ENCODE measurements around the gene RALGDS.
A peak's percentile ranks its signal among the peaks of the same experiment; 100 is the strongest.
"Not testable (repeated sequence)": the region's sequence is repeated elsewhere in the genome, so short reads cannot be mapped to it uniquely, and the experiment has no call there.

RALGDS gene

DNA sequence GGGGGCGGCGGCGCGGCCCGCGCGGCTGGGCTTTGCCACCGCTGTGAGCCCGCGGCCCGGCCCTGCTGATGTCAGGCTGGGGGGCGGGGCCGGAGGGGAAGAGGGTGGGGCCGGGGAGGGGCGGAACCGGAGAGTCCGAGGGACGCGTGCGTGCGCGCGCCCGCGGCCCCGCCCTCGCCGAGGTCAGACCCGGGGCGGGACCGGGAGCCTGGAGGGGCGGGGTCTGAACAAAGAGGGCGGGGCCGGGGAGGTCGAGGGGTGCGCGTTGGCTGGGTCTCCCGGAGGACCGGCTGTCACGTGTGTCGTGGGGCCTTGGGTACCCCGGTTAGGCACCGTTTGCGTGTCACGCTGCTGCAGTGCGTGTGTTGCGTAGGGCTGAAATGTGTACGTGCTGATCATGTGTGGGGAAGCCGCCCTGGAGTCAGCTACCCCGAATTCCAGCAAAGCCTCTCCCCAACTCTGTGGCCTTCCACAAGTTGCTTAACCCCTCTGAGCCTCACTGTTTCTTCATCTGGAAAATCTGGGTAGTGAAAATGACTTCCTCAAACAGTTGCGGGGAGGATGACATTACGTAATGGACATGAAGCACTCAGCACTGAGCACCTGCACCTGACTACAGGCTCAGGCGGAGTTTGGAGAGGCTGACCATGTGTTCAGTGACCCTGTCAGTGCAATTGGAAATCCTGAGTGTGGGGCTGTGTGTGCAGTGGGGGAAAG is at the start of gene RALGDS:
TSS of gene RALGDS (minus strand) at position 43 of the 717 bp plus-strand sequence. CDS start 86 bp downstream, outside the sequence.
- H3K27me3 ChIP-seq (ENCODE audit: control insufficient read depth, insufficient read depth, low read length): no peaks in the 10 kb centered on the region
- H3K27ac ChIP-seq (ENCODE audit: low read depth, low read length): peak within 1 kb of the TSS; percentile 86
- H3K4me1 ChIP-seq (ENCODE audit: control insufficient read depth, insufficient read depth, low read length): peaks cover 28% of the 10 kb centered on the region
- peak within 1 kb of the TSS; percentile 80 for H3K4me3 ChIP-seq (ENCODE audit: low read length)
- H3K9ac ChIP-seq (ENCODE audit: low read length): peak within 1 kb of the TSS; percentile 61
- H3K36me3 ChIP-seq (ENCODE audit: control insufficient read depth, insufficient read depth, low read length): peaks cover 2% of the 10 kb centered on the region

DNA sequence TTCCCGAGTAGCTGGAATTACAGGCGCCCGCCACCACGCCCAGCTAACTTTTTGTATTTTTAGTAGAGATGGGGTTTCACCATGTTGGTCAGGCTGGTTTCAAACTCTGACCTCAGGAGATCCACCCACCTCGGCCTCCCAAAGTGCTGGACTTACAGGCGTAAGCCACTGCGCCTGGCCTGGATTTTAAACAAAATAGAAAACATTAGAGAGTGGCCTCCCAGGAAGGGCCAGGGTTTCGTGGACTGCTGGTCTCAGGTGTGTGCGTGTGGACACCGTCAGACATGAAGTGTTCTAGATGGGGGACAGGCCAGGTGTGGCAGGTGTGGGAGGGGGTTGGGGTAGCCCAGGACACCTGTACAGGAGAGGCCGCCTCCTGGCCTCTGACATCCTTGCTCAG is 49.7 kb upstream of the RALGDS start:
- Histone ChIP-seq H3K4me1 (ENCODE audit: control insufficient read depth, insufficient read depth, low read length) (no peaks in the 10 kb centered on the region), H3K4me3 (ENCODE audit: low read length) (no peak overlapping the region), H3K27ac (ENCODE audit: low read depth, low read length) (no peak overlapping the region), H3K27me3 (ENCODE audit: control insufficient read depth, insufficient read depth, low read length) (peaks cover 3% of the 10 kb centered on the region), H3K9ac (ENCODE audit: low read length) (no peak overlapping the region), H3K36me3 (ENCODE audit: control insufficient read depth, insufficient read depth, low read length) (no peaks in the 10 kb centered on the region)

DNA sequence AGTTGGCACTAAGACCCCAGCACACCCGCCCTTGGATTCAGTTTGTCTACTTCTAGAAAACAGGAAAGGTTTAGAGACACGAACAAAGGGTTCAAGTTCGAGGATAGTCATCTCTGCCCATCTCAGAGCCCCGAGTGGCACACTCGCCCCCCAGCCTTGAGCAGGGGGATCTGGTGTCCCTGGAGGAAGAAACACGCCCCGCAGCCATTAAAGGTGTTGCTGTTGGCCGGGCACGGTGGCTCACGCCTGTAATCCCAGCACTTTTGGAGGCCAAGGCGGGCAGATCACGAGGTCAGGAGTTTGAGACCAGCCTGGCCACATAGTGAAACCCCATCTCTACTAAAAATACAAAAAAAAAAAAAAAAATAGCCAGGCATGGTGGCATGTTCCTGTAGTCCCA is 48.6 kb upstream of the RALGDS start:
- not testable (repeated sequence) for H3K27me3 ChIP-seq (ENCODE audit: control insufficient read depth, insufficient read depth, low read length); H3K9ac ChIP-seq (ENCODE audit: low read length); H3K27ac ChIP-seq (ENCODE audit: low read depth, low read length); H3K4me1 ChIP-seq (ENCODE audit: control insufficient read depth, insufficient read depth, low read length); H3K4me3 ChIP-seq (ENCODE audit: low read length); H3K36me3 ChIP-seq (ENCODE audit: control insufficient read depth, insufficient read depth, low read length)

- Histone ChIP-seq H3K36me3 (ENCODE audit: control insufficient read depth, insufficient read depth, low read length) (no peaks in the 10 kb centered on the region), H3K4me3 (ENCODE audit: low read length) (no peak overlapping the region), H3K4me1 (ENCODE audit: control insufficient read depth, insufficient read depth, low read length) (no peaks in the 10 kb centered on the region), H3K9ac (ENCODE audit: low read length) (no peak overlapping the region), H3K27ac (ENCODE audit: low read depth, low read length) (no peak overlapping the region), H3K27me3 (ENCODE audit: control insufficient read depth, insufficient read depth, low read length) (peaks cover 3% of the 10 kb centered on the region)
Observed at GRCh38 chr9:133169102-133169501, 48.1 kb upstream of the RALGDS start.

- H3K27me3 ChIP-seq (ENCODE audit: control insufficient read depth, insufficient read depth, low read length): peaks cover 3% of the 10 kb centered on the region
- H3K36me3 ChIP-seq (ENCODE audit: control insufficient read depth, insufficient read depth, low read length): no peaks in the 10 kb centered on the region
- H3K4me3 ChIP-seq (ENCODE audit: low read length): no peak overlapping the region
- no peaks in the 10 kb centered on the region for H3K4me1 ChIP-seq (ENCODE audit: control insufficient read depth, insufficient read depth, low read length)
- H3K9ac ChIP-seq (ENCODE audit: low read length): no peak overlapping the region
- H3K27ac ChIP-seq (ENCODE audit: low read depth, low read length): no peak overlapping the region
Observed at GRCh38 chr9:133168432-133168831, 47.4 kb upstream of the RALGDS start.

DNA sequence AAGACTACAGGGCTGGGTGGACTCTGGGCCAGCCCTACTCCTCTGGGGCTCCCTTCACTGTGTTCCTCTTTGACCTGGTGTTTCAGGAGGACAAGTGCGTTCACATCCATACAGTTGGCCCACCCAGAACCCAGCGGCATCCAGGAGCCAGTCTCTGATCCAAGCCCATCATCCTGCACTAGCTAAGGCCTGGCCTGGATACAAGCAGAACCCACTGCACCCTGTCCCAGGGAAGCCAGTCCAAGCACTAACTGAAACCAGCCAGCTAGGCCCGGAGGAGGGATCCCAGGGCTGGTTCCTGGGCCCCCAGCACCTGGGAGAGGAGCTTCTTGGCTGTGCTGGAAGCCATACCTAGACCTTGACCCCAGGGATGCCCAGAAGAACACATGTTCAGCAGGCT is 46.7 kb upstream of the RALGDS start:
- Histone ChIP-seq H3K4me3 (ENCODE audit: low read length) (no peak overlapping the region), H3K4me1 (ENCODE audit: control insufficient read depth, insufficient read depth, low read length) (peaks cover 3% of the 10 kb centered on the region), H3K9ac (ENCODE audit: low read length) (no peak overlapping the region), H3K27ac (ENCODE audit: low read depth, low read length) (no peak overlapping the region), H3K36me3 (ENCODE audit: control insufficient read depth, insufficient read depth, low read length) (no peaks in the 10 kb centered on the region), H3K27me3 (ENCODE audit: control insufficient read depth, insufficient read depth, low read length) (peaks cover 3% of the 10 kb centered on the region)

DNA sequence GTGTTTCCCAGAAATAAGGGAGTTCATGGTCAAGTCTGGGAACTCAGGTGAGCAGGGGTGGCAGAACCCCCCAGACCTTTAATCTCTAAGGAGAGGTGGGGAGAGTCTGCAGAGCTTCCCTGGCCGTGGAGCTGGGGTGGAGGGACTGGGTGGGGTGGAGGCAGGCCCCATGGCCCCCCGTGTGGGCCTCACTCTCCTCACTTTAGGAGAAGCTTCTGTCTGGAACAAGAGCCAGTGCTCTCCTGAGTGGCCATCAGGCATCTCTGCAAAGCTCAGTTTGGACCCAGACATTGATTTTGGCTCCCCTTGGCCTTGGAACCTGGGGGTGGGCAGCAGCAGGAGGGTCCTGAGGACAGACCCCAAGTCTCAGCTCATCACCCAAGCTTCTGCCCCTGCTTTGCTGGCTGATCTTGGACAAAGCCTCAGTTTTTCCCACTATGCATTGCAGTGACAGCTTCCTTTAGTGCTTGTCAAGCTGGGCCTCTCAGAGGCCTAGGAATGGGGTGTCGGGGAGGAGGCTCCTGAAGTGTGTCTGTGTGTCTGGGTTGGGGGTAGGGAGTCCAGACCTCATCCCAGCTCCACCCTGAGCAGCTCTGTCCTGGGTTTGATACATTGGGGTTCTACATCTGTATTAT is 46.2 kb upstream of the RALGDS start:
- Histone ChIP-seq H3K9ac (ENCODE audit: low read length) (no peak overlapping the region), H3K4me1 (ENCODE audit: control insufficient read depth, insufficient read depth, low read length) (peaks cover 4% of the 10 kb centered on the region), H3K27ac (ENCODE audit: low read depth, low read length) (no peak overlapping the region), H3K36me3 (ENCODE audit: control insufficient read depth, insufficient read depth, low read length) (no peaks in the 10 kb centered on the region), H3K4me3 (ENCODE audit: low read length) (no peak overlapping the region), H3K27me3 (ENCODE audit: control insufficient read depth, insufficient read depth, low read length) (peaks cover 3% of the 10 kb centered on the region)

- peaks cover 4% of the 10 kb centered on the region for H3K4me1 ChIP-seq (ENCODE audit: control insufficient read depth, insufficient read depth, low read length)
- no peak overlapping the region for H3K9ac ChIP-seq (ENCODE audit: low read length)
- no peak overlapping the region for H3K4me3 ChIP-seq (ENCODE audit: low read length)
Observed at GRCh38 chr9:133166392-133166791, 45.4 kb upstream of the RALGDS start.

DNA sequence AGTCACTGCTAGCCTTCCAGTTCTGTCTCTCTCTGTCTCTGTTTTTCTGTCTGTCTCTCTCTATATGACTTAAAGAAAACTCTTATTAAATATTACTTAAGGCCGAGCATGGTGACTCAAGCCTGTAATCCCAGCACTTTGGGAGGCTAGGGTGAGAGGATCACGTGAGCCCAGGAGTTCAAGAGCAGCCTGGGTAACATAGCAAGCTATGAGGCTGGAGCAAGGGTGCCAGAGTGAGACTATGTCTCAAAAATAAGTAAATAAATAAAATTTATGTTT is 44.4 kb upstream of the RALGDS start:
- H3K36me3 ChIP-seq (ENCODE audit: control insufficient read depth, insufficient read depth, low read length): no peaks in the 10 kb centered on the region
- no peak overlapping the region for H3K4me3 ChIP-seq (ENCODE audit: low read length)
- H3K9ac ChIP-seq (ENCODE audit: low read length): no peak overlapping the region
- H3K27ac ChIP-seq (ENCODE audit: low read depth, low read length): no peak overlapping the region
- no peaks in the 10 kb centered on the region for H3K27me3 ChIP-seq (ENCODE audit: control insufficient read depth, insufficient read depth, low read length)
- peaks cover 4% of the 10 kb centered on the region for H3K4me1 ChIP-seq (ENCODE audit: control insufficient read depth, insufficient read depth, low read length)

More at GRCh38 chr9:133166392-133166791, 45.4 kb upstream of the RALGDS start:
- Histone ChIP-seq H3K36me3 (ENCODE audit: control insufficient read depth, insufficient read depth, low read length) (no peaks in the 10 kb centered on the region), H3K27ac (ENCODE audit: low read depth, low read length) (no peak overlapping the region), H3K27me3 (ENCODE audit: control insufficient read depth, insufficient read depth, low read length) (peaks cover 3% of the 10 kb centered on the region)

GRCh38 chr9:133164191-133164590 is 43.2 kb upstream of the RALGDS start:
- H3K4me3 ChIP-seq (ENCODE audit: low read length): peak overlapping the region; percentile 82
- H3K9ac ChIP-seq (ENCODE audit: low read length): peak overlapping the region; percentile 38
- no peaks in the 10 kb centered on the region for H3K36me3 ChIP-seq (ENCODE audit: control insufficient read depth, insufficient read depth, low read length)
- H3K4me1 ChIP-seq (ENCODE audit: control insufficient read depth, insufficient read depth, low read length): peaks cover 4% of the 10 kb centered on the region
- no peaks in the 10 kb centered on the region for H3K27me3 ChIP-seq (ENCODE audit: control insufficient read depth, insufficient read depth, low read length)
- H3K27ac ChIP-seq (ENCODE audit: low read depth, low read length): no peak overlapping the region

DNA sequence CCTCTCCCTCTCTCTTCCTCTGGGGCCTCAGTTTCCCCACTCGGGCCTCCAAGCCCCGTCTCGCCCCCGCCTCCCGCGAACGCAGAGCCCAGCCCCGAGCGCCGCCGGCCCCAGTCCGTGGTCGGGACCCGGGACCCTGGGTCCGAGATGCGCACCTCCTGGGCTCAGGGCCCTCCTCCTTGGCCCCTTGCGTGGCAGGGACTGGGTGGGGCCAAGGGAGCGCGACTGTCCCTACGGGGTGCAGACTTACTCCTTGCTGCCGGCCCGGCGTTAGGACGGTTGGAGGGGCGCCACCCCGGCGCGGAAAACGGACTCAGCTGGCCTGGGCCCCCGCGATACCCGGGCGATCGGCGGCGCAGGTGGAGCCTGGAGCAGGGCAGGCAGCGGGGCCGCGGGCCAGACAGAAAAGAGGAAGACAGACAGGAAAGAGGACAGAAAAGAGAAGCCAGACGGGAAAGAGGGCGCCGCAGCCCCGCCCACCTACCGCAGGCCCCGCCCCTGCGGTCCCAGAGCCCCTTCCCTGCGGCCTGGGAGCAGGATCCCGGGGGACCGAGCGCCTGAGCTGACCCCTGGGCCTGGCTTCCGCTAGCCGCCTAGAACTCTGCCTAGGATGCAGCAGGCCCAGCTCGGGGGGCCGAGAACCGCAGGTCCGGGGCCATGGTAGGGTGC is 42.6 kb upstream of the RALGDS start, which contains the start of gene GBGT1:
TSS of gene GBGT1 (minus strand) at position 411 of the 669 bp plus-strand sequence. CDS start 1,502 bp downstream, outside the sequence.
- Histone ChIP-seq H3K9ac (ENCODE audit: low read length) (peak within 1 kb of the TSS; percentile 40), H3K27me3 (ENCODE audit: control insufficient read depth, insufficient read depth, low read length) (no peaks in the 10 kb centered on the region), H3K36me3 (ENCODE audit: control insufficient read depth, insufficient read depth, low read length) (no peaks in the 10 kb centered on the region), H3K27ac (ENCODE audit: low read depth, low read length) (peak within 1 kb of the TSS; percentile 14), H3K4me1 (ENCODE audit: control insufficient read depth, insufficient read depth, low read length) (peaks cover 4% of the 10 kb centered on the region), H3K4me3 (ENCODE audit: low read length) (peak within 1 kb of the TSS; percentile 82)

DNA sequence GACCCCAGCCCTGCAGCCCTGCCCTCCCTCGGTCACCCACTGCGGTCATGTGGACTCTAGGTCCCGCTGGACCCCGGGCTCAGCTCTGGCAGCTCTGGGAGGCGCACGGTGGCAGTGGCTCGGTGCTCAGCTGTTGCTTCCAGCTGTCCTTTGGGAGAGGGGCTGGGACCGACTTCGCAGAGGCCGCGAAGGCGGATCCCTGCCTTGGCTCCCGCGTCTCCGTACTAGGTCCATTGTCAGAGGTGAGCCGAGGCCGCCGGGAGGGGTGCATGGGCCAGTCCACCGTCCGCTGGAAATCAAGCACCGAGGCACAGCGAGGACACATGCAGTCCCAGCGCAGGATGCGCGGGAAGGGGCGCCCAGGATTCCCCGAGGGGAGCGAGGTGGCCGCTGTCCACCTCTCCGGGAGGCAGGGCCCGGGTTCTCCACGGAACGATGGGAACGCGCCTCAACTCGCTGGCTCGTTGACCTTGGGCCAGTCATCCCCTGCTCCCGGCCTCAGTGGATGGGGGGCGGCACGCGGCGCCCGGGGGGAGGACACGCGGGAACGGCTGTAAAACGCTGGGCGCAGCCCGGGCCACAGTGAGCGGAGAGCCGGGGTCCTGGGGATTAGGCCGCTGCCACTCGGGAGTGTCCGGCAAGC is 41.9 kb upstream of the RALGDS start:
- Histone ChIP-seq H3K27ac (ENCODE audit: low read depth, low read length) (peak overlapping the region; percentile 14), H3K4me1 (ENCODE audit: control insufficient read depth, insufficient read depth, low read length) (peaks cover 4% of the 10 kb centered on the region), H3K9ac (ENCODE audit: low read length) (no peak overlapping the region), H3K36me3 (ENCODE audit: control insufficient read depth, insufficient read depth, low read length) (no peaks in the 10 kb centered on the region), H3K27me3 (ENCODE audit: control insufficient read depth, insufficient read depth, low read length) (no peaks in the 10 kb centered on the region), H3K4me3 (ENCODE audit: low read length) (peak overlapping the region; percentile 82)

All from rectal smooth muscle tissue (tissue), 1 donor.